HG03025 (cell line): ENCODE measurements around the gene DNLZ.
"Not testable (repeated sequence)": the region's sequence is repeated elsewhere in the genome, so short reads cannot be mapped to it uniquely, and the experiment has no call there.

Experiments
- ATAC-seq: cut with Tn5 transposase; IDR thresholded peaks from one replicate; pipeline ENCODE4 v1.9.1; 2021; ENCODE audit warnings: mild to moderate bottlenecking, moderate library complexity; ENCODE audit not compliant: unreplicated experiment, low FRiP score

Gene DNLZ

GRCh38 chr9:136363106-136363948 lies at the start of gene DNLZ:
DNLZ (minus strand) TSS chr9:136363744; CDS start chr9:136363714, 30 bp downstream.
- peak; percentile 64 for ATAC-seq

DNA sequence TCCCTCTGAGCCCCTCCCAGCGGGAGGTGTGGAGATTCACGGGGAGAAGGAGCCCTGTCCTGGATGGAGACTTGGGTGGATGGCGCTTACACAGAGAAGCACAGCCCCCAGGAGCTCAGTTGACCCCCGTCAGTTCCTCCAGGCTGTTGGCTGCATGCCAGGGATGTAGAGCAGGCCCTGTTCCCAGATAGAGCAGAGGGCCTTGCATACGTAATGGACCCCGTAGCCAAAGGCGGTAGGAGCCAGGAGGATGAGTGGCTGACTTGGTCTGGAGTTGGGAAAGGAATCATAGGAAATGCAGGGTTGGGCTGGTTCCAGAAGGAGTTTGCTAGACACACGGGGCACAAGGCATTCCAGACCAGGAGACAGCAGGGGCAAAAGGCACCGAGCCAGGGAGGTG lies 49.4 kb upstream of the DNLZ start:
- no peak for ATAC-seq

DNA sequence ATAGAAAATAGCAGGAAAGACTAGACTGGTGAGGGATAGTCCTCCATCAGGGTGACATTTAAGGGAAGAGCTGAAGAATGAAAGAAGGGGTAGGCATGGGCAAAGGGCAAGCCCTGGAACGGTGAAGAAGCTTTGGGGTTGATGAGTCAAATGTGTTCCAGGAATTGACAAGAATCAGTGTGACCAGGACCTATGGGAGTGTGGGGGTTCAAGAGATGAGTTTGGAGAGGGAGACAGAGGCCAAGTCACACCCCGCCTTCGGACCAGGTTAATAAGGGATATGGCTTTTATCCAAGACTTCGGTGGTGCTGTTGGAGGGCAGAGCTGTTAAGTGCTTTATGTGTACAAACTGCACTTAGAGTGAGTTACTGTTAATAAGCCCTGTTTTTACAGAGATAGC lies 47.8 kb upstream of the DNLZ start:
- no peak for ATAC-seq

DNA sequence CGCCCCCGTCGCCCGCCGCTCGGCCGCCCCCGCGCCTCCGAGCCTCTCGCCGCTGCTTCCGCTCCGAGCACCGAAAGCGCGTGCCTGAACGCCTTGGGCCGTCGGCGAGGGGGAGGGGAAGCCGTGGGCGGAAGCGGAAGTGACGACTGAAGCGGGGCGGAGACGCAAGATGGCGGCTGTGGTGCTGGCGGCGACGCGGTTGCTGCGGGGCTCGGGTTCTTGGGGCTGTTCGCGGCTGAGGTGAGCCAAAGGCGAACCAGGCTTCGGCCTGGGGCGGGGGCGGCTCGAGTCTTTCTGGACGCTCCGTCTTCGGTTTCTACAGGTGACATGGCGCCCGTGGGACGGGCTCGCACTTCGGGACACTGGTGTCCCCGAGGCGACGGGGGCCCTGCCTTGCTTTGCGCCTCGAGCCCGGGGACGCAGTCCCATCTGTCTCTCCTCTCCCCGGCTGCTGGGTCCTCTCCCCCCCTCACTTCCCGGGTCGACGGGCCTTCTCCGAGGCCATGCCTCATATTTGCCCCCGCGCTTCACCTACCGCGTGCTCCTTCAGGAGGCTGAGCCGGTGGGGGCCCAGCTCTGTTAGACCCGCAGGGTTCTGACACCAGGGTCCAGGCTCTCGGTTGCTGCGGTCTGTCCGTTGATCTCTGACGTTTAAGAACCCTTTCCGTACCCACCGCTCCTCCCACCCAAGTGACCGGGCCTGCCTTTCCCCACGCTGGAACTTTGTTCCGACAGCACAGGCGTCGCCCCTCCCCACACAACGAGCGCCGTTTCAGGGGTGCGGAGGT lies 47.1 kb upstream of the DNLZ start, which contains the start of the genes ENTR1 and PMPCA:
Gene ENTR1, minus strand, starts transcription at position 115 of the 788 bp plus-strand sequence. CDS start 217 bp downstream, outside the sequence.
Gene PMPCA, plus strand, starts transcription at position 159 of the 788 bp plus-strand sequence. Its CDS starts 11 bp downstream, at position 170.
- peak; percentile 76 for ATAC-seq

GRCh38 chr9:136409557-136410455 lies 46.3 kb upstream of the DNLZ start:
- ATAC-seq, result peak; percentile 16

- ATAC-seq, result no peak
These were observed 44.4 kb upstream of the DNLZ start for GRCh38 chr9:136407911-136408310.

GRCh38 chr9:136407061-136407460 lies 43.5 kb upstream of the DNLZ start:
- ATAC-seq, result not testable (repeated sequence)

GRCh38 chr9:136405904-136406303 lies 42.4 kb upstream of the DNLZ start:
- not testable (repeated sequence) for ATAC-seq

GRCh38 chr9:136405481-136405880 lies 41.9 kb upstream of the DNLZ start:
- no peak for ATAC-seq

GRCh38 chr9:136404801-136405136 lies 41.2 kb upstream of the DNLZ start:
- ATAC-seq, result no peak

- ATAC-seq, result no peak
These were observed 40.6 kb upstream of the DNLZ start for GRCh38 chr9:136403915-136404800.

DNA sequence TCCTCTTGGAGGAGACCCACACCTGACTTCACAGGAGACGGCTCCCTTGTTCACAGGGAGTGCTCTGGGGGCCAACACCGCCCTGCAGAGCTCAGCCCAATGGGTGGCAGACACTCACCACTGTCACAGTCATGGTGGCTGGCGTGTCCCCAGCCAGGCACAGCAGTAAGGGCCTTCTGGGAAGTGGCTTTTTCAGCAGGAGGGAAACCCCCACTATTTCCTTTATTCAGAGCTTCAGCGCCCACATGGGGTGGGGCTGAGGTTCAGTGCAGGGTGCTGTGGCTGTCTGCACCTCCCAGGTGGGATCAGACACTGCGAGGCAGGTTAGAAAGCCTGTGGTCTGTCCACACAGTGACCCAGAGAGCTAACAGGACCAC lies 40.0 kb upstream of the DNLZ start:
- ATAC-seq, result no peak

GRCh38 chr9:136402067-136402466 lies 38.5 kb upstream of the DNLZ start:
- no peak for ATAC-seq

- no peak for ATAC-seq
These were observed 37.8 kb upstream of the DNLZ start for GRCh38 chr9:136401173-136401922.

- ATAC-seq, result peak; percentile 57
These were observed 36.7 kb upstream of the DNLZ start, which contains the start of gene SNAPC4 for GRCh38 chr9:136400038-136400834. SNAPC4 (minus strand) TSS chr9:136400170; CDS start chr9:136398428, 1,742 bp downstream.

GRCh38 chr9:136399176-136400037 lies 35.9 kb upstream of the DNLZ start:
- ATAC-seq, result peak; percentile 9

- ATAC-seq, result no peak
These were observed 34.7 kb upstream of the DNLZ start for GRCh38 chr9:136398286-136398685.
